Hepatocyte (in vitro differentiated cells): ENCODE data around the gene NOC4L. TPM values are rescaled to one million over a fixed set of nuclear protein-coding genes. Genes with fewer than 3 reads are reported as not detected.

Experiments used
- DNase-seq: peaks from one replicate; pipeline ENCODE4 v3.0.0-alpha.2; 2016; ENCODE audit warnings: low spot score
- H2AFZ ChIP-seq: fragments of 200-600 bp; sonication (generic); 2 replicates; pipeline ENCODE4 v1.6.0; 2016; ENCODE audit warnings: antibody characterized with exemption, mild to moderate bottlenecking
- H3K27ac ChIP-seq: fragments of 200-600 bp; sonication (generic); 2 replicates; pipeline ENCODE4 v1.5.1; 2016; ENCODE audit warnings: mild to moderate bottlenecking
- H3K27me3 ChIP-seq: fragments of 200-600 bp; sonication (generic); 2 replicates; pipeline ENCODE4 v1.6.1; 2016
- H3K36me3 ChIP-seq: fragments of 200-600 bp; sonication (generic); replicated peaks from 2 replicates; pipeline ENCODE4 v1.5.1; 2016; ENCODE audit warnings: low read depth; ENCODE audit not compliant: insufficient read depth
- H3K4me1 ChIP-seq: fragments of 200-600 bp; sonication (generic); 2 replicates; pipeline ENCODE4 v1.5.1; 2016; ENCODE audit warnings: mild to moderate bottlenecking, moderate library complexity; ENCODE audit not compliant: insufficient read depth
- H3K4me2 ChIP-seq: fragments of 200-600 bp; sonication (generic); 2 replicates; pipeline ENCODE4 v1.6.0; 2016
- H3K4me3 ChIP-seq: fragments of 200-600 bp; sonication (generic); 2 replicates; pipeline ENCODE4 v1.5.1; 2016; ENCODE audit warnings: mild to moderate bottlenecking
- H3K79me2 ChIP-seq: fragments of 200-600 bp; sonication (generic); 2 replicates; pipeline ENCODE4 v1.6.0; 2017; ENCODE audit warnings: mild to moderate bottlenecking
- H3K9me2 ChIP-seq: fragments of 200-600 bp; sonication (generic); replicated peaks from 2 replicates; pipeline ENCODE4 v1.6.0; 2017; ENCODE audit warnings: mild to moderate bottlenecking; ENCODE audit not compliant: insufficient read depth
- H3K9me3 ChIP-seq: fragments of 200-600 bp; sonication (generic); 2 replicates; pipeline ENCODE4 v1.5.1; 2016; ENCODE audit warnings: low read depth, mild to moderate bottlenecking
- H4K20me1 ChIP-seq: fragments of 200-600 bp; sonication (generic); 2 replicates; pipeline ENCODE4 v1.6.0; 2016; ENCODE audit warnings: mild to moderate bottlenecking; ENCODE audit not compliant: insufficient read depth, poor library complexity, severe bottlenecking
- EZH2 ChIP-seq: fragments of 200-600 bp; sonication (generic); IDR thresholded peaks from 2 replicates; pipeline ENCODE4 v1.6.1; 2016; ENCODE audit warnings: antibody characterized with exemption, mild to moderate bottlenecking, borderline replicate concordance
- EZH2phosphoT487 ChIP-seq: fragments of 200-600 bp; sonication (generic); IDR thresholded peaks from one replicate; pipeline ENCODE4 v1.6.1; 2018; ENCODE audit warnings: antibody characterized with exemption, mild to moderate bottlenecking, low read depth, moderate library complexity; ENCODE audit not compliant: unreplicated experiment, severe bottlenecking
- WGBS: methylation state at CpG from one replicate; pipeline ENCODE4 v1.1.6; 2016; ENCODE audit warnings: low lambda C conversion rate; ENCODE audit errors: missing lambda C conversion rate; 5-methylcytosine and 5-hydroxymethylcytosine counted together
- polyA plus RNA-seq: library from polyadenylated mRNA; unstranded; fragments of >200 nt; fragmentation: Nextera tagmentation; extraction: Ambion mirVana; gene quantifications from 2 replicates; pipeline ENCODE4 v1.2.1, GENCODE V29; 2016
- total RNA-seq: library from RNA; depleted of rRNA; stranded (reverse); fragments of >200 nt; gene quantifications from 2 replicates; pipeline ENCODE4 v1.2.3, GENCODE V29; 2014
- TF ChIP-seq, protein P1 (sequence below): fragments of 200-600 bp; sonication (generic); IDR thresholded peaks from 2 replicates; pipeline ENCODE4 v1.5.1; 2016; ENCODE audit warnings: antibody characterized with exemption, mild to moderate bottlenecking; ENCODE audit not compliant: poor library complexity

Gene NOC4L
- total and polyA plus RNA-seq, 2 experiments from 2014 or later: 8.9 to 31.8 TPM

DNA sequence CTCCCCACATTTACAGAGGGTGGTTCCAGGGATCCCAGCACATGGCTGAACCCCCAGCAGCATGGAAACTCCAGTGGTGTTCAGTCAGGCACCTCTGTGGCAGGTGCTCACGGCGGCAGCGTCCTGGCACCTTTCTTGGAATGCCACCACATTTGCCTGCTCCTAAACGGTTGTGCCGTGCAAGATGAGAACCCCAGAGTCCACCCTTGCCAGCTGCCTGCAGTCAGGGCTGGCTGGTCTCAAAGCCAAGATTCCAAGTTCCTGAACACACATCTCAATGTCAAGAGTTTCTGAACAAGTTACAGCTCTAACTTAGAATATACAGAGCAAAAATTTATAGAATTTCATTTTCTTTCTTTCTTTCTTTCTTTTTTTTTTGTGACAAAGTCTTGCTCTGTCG is 38.8 kb upstream of the NOC4L start:
- TF ChIP-seq, protein P1, sequence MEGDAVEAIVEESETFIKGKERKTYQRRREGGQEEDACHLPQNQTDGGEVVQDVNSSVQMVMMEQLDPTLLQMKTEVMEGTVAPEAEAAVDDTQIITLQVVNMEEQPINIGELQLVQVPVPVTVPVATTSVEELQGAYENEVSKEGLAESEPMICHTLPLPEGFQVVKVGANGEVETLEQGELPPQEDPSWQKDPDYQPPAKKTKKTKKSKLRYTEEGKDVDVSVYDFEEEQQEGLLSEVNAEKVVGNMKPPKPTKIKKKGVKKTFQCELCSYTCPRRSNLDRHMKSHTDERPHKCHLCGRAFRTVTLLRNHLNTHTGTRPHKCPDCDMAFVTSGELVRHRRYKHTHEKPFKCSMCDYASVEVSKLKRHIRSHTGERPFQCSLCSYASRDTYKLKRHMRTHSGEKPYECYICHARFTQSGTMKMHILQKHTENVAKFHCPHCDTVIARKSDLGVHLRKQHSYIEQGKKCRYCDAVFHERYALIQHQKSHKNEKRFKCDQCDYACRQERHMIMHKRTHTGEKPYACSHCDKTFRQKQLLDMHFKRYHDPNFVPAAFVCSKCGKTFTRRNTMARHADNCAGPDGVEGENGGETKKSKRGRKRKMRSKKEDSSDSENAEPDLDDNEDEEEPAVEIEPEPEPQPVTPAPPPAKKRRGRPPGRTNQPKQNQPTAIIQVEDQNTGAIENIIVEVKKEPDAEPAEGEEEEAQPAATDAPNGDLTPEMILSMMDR: no peak
- no peak for TF ChIP-seq EZH2
- no peak for TF ChIP-seq EZH2phosphoT487
- Histone ChIP-seq H3K36me3 (no peaks in the 10 kb centered on the region), H3K9me3 (no peaks in the 10 kb centered on the region), H3K4me2 (no peak overlapping the region), H2AFZ (no peak overlapping the region), H3K27me3 (no peaks in the 10 kb centered on the region), H4K20me1 (no peaks in the 10 kb centered on the region), H3K9me2 (no peaks in the 10 kb centered on the region), H3K4me3 (no peak overlapping the region), H3K79me2 (no peaks in the 10 kb centered on the region), H3K4me1 (no peaks in the 10 kb centered on the region), H3K27ac (no peak overlapping the region)
- 96% methylated on average over 6 of the region's 6 CpGs for WGBS
- no peak for DNase-seq

DNA sequence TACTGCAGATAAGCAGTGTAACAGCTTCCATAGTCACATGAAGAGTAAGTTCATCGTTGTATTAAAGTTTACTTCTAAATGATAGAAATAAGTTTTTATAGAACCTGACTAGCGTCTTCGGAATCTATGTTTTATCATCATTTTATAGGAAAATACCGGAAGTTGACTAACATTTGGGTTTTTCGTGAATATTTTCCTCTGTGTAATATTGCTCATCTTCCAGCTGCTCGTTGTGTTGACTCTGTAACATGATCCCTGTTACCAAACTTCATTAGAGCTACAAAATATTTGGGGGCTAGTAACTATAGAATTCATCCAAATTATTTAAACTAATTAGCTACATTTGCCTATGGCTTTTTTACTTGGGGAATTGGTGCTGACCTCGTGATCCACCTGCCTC is 37.3 kb upstream of the NOC4L start:
- Histone ChIP-seq H3K36me3 (no peaks in the 10 kb centered on the region), H3K9me2 (no peaks in the 10 kb centered on the region), H3K4me1 (no peaks in the 10 kb centered on the region), H4K20me1 (no peaks in the 10 kb centered on the region), H3K9me3 (no peaks in the 10 kb centered on the region), H3K27me3 (no peaks in the 10 kb centered on the region), H3K4me2 (no peak overlapping the region), H3K79me2 (no peaks in the 10 kb centered on the region), H3K4me3 (no peak overlapping the region), H2AFZ (no peak overlapping the region), H3K27ac (no peak overlapping the region)
- DNase-seq: no peak
- TF ChIP-seq EZH2phosphoT487 (no peak), EZH2 (no peak)
- TF ChIP-seq, protein P1: no peak
- WGBS: 94% methylated on average over 7 of the region's 7 CpGs

DNA sequence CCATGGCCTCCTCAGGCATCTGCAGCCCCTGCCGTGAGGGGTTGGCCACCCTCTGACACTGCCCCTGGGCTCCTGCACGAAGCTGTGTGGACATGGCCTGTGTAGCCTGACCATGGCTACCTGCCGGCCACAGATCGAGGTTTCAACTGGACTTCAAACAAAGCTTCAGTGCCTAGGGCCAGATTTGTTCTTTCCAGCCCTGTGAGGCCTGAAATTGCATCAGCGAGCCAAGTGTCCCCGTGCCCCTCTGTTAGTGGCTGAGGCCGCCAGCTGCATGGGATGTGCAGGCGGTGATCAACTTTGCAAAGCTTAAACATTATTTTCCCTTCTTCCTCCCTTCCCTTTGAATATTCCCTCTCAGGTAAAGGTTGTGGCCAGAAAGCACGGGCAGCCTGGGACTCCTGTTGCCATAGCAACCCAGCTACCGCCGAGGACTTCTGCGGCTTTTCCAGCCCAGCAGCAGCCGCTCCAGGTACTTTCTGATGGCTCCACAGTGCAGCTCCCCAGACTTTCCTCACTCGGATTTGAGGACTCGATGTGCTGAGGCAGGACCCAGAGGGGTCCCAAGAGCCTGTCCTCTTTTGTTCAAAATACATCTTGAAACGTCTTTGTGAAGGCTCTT is 35.9 kb upstream of the NOC4L start:
- no peaks in the 10 kb centered on the region for H4K20me1 ChIP-seq
- H3K27me3 ChIP-seq: no peaks in the 10 kb centered on the region
- H3K4me3 ChIP-seq: no peak overlapping the region
- no peak overlapping the region for H3K4me2 ChIP-seq
- 65% methylated on average over 16 of the region's 16 CpGs for WGBS
- no peaks in the 10 kb centered on the region for H3K36me3 ChIP-seq
- no peak overlapping the region for H2AFZ ChIP-seq
- H3K9me3 ChIP-seq: no peaks in the 10 kb centered on the region
- no peak overlapping the region for H3K27ac ChIP-seq
- H3K9me2 ChIP-seq: no peaks in the 10 kb centered on the region
- H3K4me1 ChIP-seq: no peaks in the 10 kb centered on the region
- DNase-seq: no peak
- H3K79me2 ChIP-seq: no peaks in the 10 kb centered on the region
- TF ChIP-seq, protein P1: no peak
- no peak for TF ChIP-seq EZH2
- TF ChIP-seq EZH2phosphoT487: no peak

DNA sequence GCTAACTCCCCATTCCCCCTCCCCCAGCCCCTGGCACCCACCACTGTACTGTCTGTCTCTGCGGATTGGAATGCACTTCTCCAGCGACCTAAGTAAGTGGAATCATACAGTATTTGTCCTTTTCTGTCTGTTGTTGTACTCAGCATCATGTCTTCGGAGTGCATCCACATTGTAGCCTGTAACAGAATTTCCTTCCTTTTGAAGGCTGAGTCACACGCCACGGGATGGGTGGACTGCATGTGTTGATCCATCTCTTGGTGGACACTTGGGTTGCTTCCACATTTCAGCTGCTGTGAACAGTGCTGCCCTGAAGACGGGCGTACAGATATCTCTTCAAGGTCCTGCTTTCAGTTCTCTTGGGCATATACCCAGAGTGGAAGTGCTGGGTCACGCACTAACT is 34.5 kb upstream of the NOC4L start:
- no peaks in the 10 kb centered on the region for H3K9me3 ChIP-seq
- no peaks in the 10 kb centered on the region for H3K4me1 ChIP-seq
- H3K36me3 ChIP-seq: no peaks in the 10 kb centered on the region
- DNase-seq: no peak
- H4K20me1 ChIP-seq: no peaks in the 10 kb centered on the region
- no peak overlapping the region for H3K4me2 ChIP-seq
- no peak for TF ChIP-seq EZH2phosphoT487
- TF ChIP-seq EZH2: no peak
- TF ChIP-seq, protein P1: no peak
- H3K4me3 ChIP-seq: no peak overlapping the region
- no peaks in the 10 kb centered on the region for H3K9me2 ChIP-seq
- no peaks in the 10 kb centered on the region for H3K79me2 ChIP-seq
- no peak overlapping the region for H2AFZ ChIP-seq
- 97% methylated on average over 8 of the region's 8 CpGs for WGBS
- H3K27me3 ChIP-seq: no peaks in the 10 kb centered on the region
- no peak overlapping the region for H3K27ac ChIP-seq
